Transverse colon (tissue), 4 donors: ENCODE measurements around the gene GCAT. TPM values are rescaled to one million over a fixed set of nuclear protein-coding genes. Genes with fewer than 3 reads are reported as not detected.
A peak's percentile ranks its signal among the peaks of the same experiment; 100 is the strongest.

Source experiments
- DNase-seq: peaks from one replicate; pipeline ENCODE4 v3.0.0-alpha.2; 2019
- H3K27ac ChIP-seq, 4 donors: fragments of 200-600 bp; sonication (generic); 2 replicates each; pipeline ENCODE4 v1.5.1; 2016 to 2018; ENCODE audit warnings: inconsistent platforms in 4 of 4
- H3K27me3 ChIP-seq: fragments of 200-600 bp; sonication (generic); 2 replicates; pipeline ENCODE4 v1.5.1; 2017; ENCODE audit warnings: inconsistent platforms
- H3K36me3 ChIP-seq, 4 donors: fragments of 200-600 bp; sonication (generic); 2 replicates each; pipeline ENCODE4 v1.5.1; 2017 to 2019; ENCODE audit warnings: inconsistent platforms in 4 of 4
- H3K4me1 ChIP-seq, 4 donors: fragments of 200-600 bp; sonication (generic); 2 replicates each; pipeline ENCODE4 v1.5.1; 2017 to 2020; ENCODE audit warnings: inconsistent platforms in 4 of 4
- H3K4me3 ChIP-seq, 4 donors: fragments of 200-600 bp; sonication (generic); 1 replicate in 1 of 4; 2 replicates in 3 of 4; pipeline versions ENCODE4 v1.5.1 to v1.6.1; 2017 to 2019; ENCODE audit warnings: inconsistent platforms in 4 of 4
- H3K9me3 ChIP-seq, 2 donors: fragments of 200-600 bp; sonication (generic); 2 replicates each; pipeline ENCODE4 v1.5.1; 2017 to 2019; ENCODE audit warnings: inconsistent platforms in 2 of 2
- CTCF ChIP-seq, 5 experiments: fragments of 200-600 bp in 3 of 5; fragments of 450-650 bp in 2 of 5; sonication (generic) in 3 of 5; IDR thresholded peaks; 1 replicate in 2 of 5; 2 replicates in 3 of 5; pipeline ENCODE4 v1.5.1; 2016 to 2017; ENCODE audit warnings: antibody characterized with exemption in 5 of 5, inconsistent platforms in 3 of 5, mild to moderate bottlenecking in 2 of 5, moderate library complexity in 1 of 5
- EP300 ChIP-seq: sonication (generic); formaldehyde crosslinking; IDR thresholded peaks from one replicate; pipeline ENCODE4 v1.6.1; 2017; ENCODE audit warnings: antibody characterized with exemption, low read depth
- POLR2A ChIP-seq: fragments of 450-650 bp; IDR thresholded peaks from one replicate; pipeline ENCODE4 v1.6.1; 2016; ENCODE audit warnings: antibody characterized with exemption, mild to moderate bottlenecking, moderate library complexity
- POLR2AphosphoS5 ChIP-seq, 3 donors: sonication (generic); formaldehyde crosslinking; IDR thresholded peaks; one replicate each; pipeline ENCODE4 v1.6.1; 2016; ENCODE audit warnings: antibody characterized with exemption in 3 of 3
- WGBS, 2 donors: methylation state at CpG; one replicate each; pipeline ENCODE4 v1.1.5; 2018; ENCODE audit warnings: low coverage in 1 of 2; 5-methylcytosine and 5-hydroxymethylcytosine counted together
- in situ Hi-C, 4 donors: fragments of 200-750 bp; cut with MboI; loops; one replicate each; pipeline versions ENCODE4 v1.15.0 to v1.15.1; 2017; ENCODE audit warnings: low sequenced_read_pairs in 3 of 4, low pct_ligation_motif_present in 1 of 4, low pct_unique_long_range_greater_than_20kb in 1 of 4
- intact Hi-C: fragments of 100-400 bp; cut with DNase I; formaldehyde crosslinking; loops from one replicate; pipeline ENCODE4 v1.15.1; 2023; ENCODE audit warnings: low total_unique reads
- total RNA-seq, 4 donors: library from RNA; depleted of rRNA; stranded (reverse); fragments of >200 nt; gene quantifications; one replicate each; pipeline ENCODE4 v1.1.0, GENCODE V29; 2016

The GCAT gene
- total RNA-seq, 4 donors from 2014 or later = 6.4 to 10.1 (median 7.7) TPM

DNA sequence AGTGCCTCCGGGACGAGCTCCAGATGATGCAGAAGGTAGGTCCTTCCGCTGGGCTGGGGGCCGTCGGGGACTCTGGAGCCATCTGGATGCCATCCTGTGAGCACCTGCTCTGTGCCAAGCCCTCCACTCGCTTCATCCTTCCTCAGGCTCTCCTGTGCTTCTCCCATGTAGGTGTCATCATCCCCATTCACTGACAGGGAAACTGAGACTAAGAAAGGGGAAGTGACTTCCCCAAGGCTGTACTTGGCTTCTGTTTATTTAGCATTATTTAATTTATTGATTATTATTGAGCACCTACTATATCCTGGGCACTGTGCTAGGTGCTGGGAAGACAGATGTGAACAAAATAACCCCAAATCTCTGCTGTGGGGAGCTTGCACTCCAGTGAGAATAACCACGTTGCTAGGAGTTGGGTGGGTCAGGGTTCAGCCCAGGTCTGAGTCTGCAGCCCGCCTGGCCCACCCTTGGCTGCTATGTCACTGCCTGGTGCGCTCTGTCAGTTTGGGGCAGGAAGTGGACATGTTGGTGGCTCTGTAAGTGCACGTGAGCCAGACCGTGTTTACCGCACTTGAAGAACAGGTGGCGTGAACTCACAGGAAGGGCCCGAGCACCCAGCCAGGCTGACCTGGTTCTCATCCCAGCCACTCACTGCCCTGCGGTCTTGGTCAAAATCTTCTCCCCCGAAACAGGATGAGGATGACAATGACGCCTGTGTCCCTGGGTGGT, 35.9 kb upstream of the GCAT start:
- in situ Hi-C loops = no loop called here

GRCh38 chr22:37774728-37775127, 33.0 kb upstream of the GCAT start:
- peaks cover 0 to 23% (median 11%) of the 10 kb centered on the region in 4 donors for H3K36me3 ChIP-seq
- H3K27me3 ChIP-seq = no peaks in the 10 kb centered on the region
- intact Hi-C loops (no loop called here), in situ Hi-C loops (loop anchor here in 1 of 4 donors (25.0 kb wide), 1 partner anchor 87 kb away; the partner anchor contains the start of genes LGALS1, NOL12 and TRIOBP)
- no peak for TF ChIP-seq POLR2AphosphoS5 (IDR thresholded peaks at IDR 0.05)
- no peak for TF ChIP-seq CTCF (IDR thresholded peaks at IDR 0.05)
- TF ChIP-seq POLR2A = no peak
- TF ChIP-seq EP300 = no peak
- H3K4me3 ChIP-seq = no peak overlapping the region
- peaks cover 6 to 15% (median 11%) of the 10 kb centered on the region in 4 donors for H3K4me1 ChIP-seq
- WGBS, 2 donors = 97% methylated on average over 3 of the region's 3 CpGs; no CpG with 5 or more reads in 1 of the 2 donors
- H3K27ac ChIP-seq = no peak overlapping the region
- no peaks in the 10 kb centered on the region for H3K9me3 ChIP-seq
- no peak for DNase-seq

More for the DNA sequence above, 35.9 kb upstream of the GCAT start:
- Histone ChIP-seq H3K27ac (no peak overlapping the region), H3K9me3 (no peaks in the 10 kb centered on the region), H3K4me1 (peaks cover 0 to 5% (median 4%) of the 10 kb centered on the region in 4 donors), H3K36me3 (peaks cover 0 to 36% (median 16%) of the 10 kb centered on the region in 4 donors), H3K27me3 (no peaks in the 10 kb centered on the region), H3K4me3 (no peak overlapping the region)
- no peak for TF ChIP-seq CTCF (IDR thresholded peaks at IDR 0.05)
- TF ChIP-seq EP300 = no peak
- no peak for TF ChIP-seq POLR2AphosphoS5 (IDR thresholded peaks at IDR 0.05)
- no peak for TF ChIP-seq POLR2A
- 88 to 96% methylated on average over 5 to 17 of the region's 17 CpGs for WGBS, 2 donors
- no peak for DNase-seq
- intact Hi-C loops = no loop called here

DNA sequence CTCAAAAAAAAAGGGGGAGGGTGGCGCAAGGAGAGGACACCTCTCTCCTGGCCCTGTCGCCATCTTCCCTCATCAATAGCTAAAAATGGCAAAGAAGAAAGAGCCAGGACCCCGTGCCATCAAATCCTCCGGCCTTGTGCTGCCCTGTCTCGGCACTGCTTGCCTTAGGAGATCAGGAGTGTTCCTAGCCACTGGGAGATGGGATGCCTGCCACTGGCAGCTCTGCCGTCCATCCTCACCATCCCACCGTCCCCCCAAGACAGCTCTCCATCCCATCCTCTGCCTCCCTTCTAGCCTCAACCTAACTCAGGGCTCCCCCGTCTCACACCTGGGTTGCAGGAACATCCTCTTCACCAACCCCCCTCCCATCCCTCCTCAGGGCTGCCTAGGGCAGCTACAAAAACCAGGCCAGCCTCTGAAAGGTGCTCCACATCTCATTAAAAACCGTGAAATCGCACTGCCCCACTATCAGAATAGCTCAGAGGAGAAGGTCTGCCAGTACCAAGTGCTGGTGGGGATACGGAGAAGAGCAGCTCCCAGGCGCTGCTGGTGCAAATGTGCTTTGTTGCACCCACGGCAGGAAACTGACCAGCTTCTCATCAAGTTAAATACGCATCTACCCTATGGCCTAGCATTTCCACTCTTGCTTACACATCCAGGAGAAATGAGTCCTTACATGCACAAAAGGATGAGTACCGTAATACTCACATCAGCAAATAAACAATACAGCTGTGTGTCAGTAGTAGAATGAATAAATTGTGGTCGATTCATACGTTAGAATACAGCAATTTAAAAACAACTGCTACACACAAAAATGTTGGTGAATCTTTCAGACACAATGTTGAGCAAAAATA, 31.7 kb upstream of the GCAT start:
- intact Hi-C loops = no loop called here

More for the DNA sequence above, 31.7 kb upstream of the GCAT start:
- in situ Hi-C loops = loop anchor here in 1 of 4 donors (25.0 kb wide), 1 partner anchor 89 kb away; the partner anchor contains the start of genes LGALS1, NOL12 and TRIOBP
- no peaks in the 10 kb centered on the region for H3K27me3 ChIP-seq
- peak overlapping the region in 3 of 4 donors; percentile 50 to 68 (median 52) for H3K27ac ChIP-seq
- peaks cover 0 to 20% (median 10%) of the 10 kb centered on the region in 4 donors for H3K36me3 ChIP-seq
- H3K9me3 ChIP-seq = no peaks in the 10 kb centered on the region
- H3K4me3 ChIP-seq = no peak overlapping the region
- DNase-seq = no peak
- WGBS, 2 donors = 47 to 78% methylated on average over 4 to 17 of the region's 17 CpGs
- H3K4me1 ChIP-seq = peaks cover 6 to 15% (median 11%) of the 10 kb centered on the region in 4 donors
- TF ChIP-seq POLR2AphosphoS5 (IDR thresholded peaks at IDR 0.05) (no peak), POLR2A (no peak), CTCF (IDR thresholded peaks at IDR 0.05) (no peak), EP300 (no peak)
